IMR-90 (cell line): ENCODE measurements around the gene DCTN2. TPM values are rescaled to one million over a fixed set of nuclear protein-coding genes. Genes with fewer than 3 reads are reported as not detected.

ENCODE experiments used
- ATAC-seq: fragments of 200-7000 bp; cut with Tn5 transposase; 2 replicates; pipeline ENCODE4 v1.9.1; 2020; ENCODE audit warnings: low read depth, mild to moderate bottlenecking, moderate library complexity
- BruUV-seq: library from RNA; stranded (reverse); fragments of 400-500 nt; replicated peaks from 2 replicates; lab custom pipeline; 2021; lab: Mats Ljungman, UMichigan
- CTCF ChIA-PET: fragments of 300-600 bp; formaldehyde crosslinking; extraction: SDS; loops from one replicate; lab custom pipeline; 2021; ENCODE audit warnings: antibody characterized with exemption; lab: Yijun Ruan, JAX
- POLR2A ChIA-PET: fragments of 300-600 bp; sonication (Branson Sonifier 250); formaldehyde crosslinking; loops from one replicate; lab custom pipeline; 2022; ENCODE audit warnings: antibody characterized with exemption; ENCODE audit not compliant: unreplicated experiment; lab: Charles Lee
- DNase-seq: peaks from one replicate; pipeline ENCODE4 v3.0.0; 2013
- H2AFZ ChIP-seq: replicated peaks from 2 replicates; pipeline ENCODE3; 2013; ENCODE audit warnings: low read length, mild to moderate bottlenecking; ENCODE audit not compliant: poor library complexity
- H2AK5ac ChIP-seq: 2 replicates; pipeline ENCODE4 v1.6.1; 2013; ENCODE audit warnings: low read depth, low read length, inconsistent platforms
- H2AK9ac ChIP-seq: replicated peaks from 2 replicates; pipeline ENCODE3; 2013; ENCODE audit warnings: mild to moderate bottlenecking, low read depth, low read length, moderate library complexity; ENCODE audit not compliant: poor library complexity
- H2BK120ac ChIP-seq: 2 replicates; pipeline ENCODE4 v1.6.1; 2013; ENCODE audit warnings: low read depth, low read length, inconsistent platforms
- H2BK15ac ChIP-seq: 3 replicates; pipeline ENCODE4 v1.6.1; 2013; ENCODE audit warnings: low read depth, low read length, inconsistent platforms
- H2BK20ac ChIP-seq: 2 replicates; pipeline ENCODE4 v1.6.1; 2013; ENCODE audit warnings: low read depth, mild to moderate bottlenecking, inconsistent platforms, low read length, moderate library complexity
- H2BK5ac ChIP-seq: 2 replicates; pipeline ENCODE4 v1.6.1; 2013; ENCODE audit warnings: mild to moderate bottlenecking, low read depth, low read length, inconsistent platforms; ENCODE audit not compliant: poor library complexity, severe bottlenecking
- H3K14ac ChIP-seq: replicated peaks from 2 replicates; pipeline ENCODE4 v1.6.1; 2013; ENCODE audit warnings: low read depth, low read length, inconsistent platforms
- H3K18ac ChIP-seq: 2 replicates; pipeline ENCODE4 v1.6.1; 2013; ENCODE audit warnings: low read depth, low read length, control low read depth
- H3K23ac ChIP-seq: 2 replicates; pipeline ENCODE4 v1.6.1; 2013; ENCODE audit warnings: low read depth, low read length, inconsistent platforms
- H3K27ac ChIP-seq: 2 replicates; pipeline ENCODE4 v1.5.1; 2013; ENCODE audit warnings: mild to moderate bottlenecking, control low read depth, low read length; ENCODE audit not compliant: insufficient read depth
- H3K27me3 ChIP-seq: 2 replicates; pipeline ENCODE4 v1.6.1; 2013; ENCODE audit warnings: low read length; ENCODE audit not compliant: control insufficient read depth, insufficient read depth
- H3K36me3 ChIP-seq: 2 replicates; pipeline ENCODE4 v1.6.1; 2013; ENCODE audit warnings: low read length, mixed read lengths; ENCODE audit not compliant: control insufficient read depth, insufficient read depth
- H3K4ac ChIP-seq: 2 replicates; pipeline ENCODE4 v1.6.1; 2013; ENCODE audit warnings: low read depth, low read length, inconsistent platforms
- H3K4me1 ChIP-seq: 2 replicates; pipeline ENCODE4 v1.6.1; 2013; ENCODE audit warnings: low read length, mixed read lengths; ENCODE audit not compliant: control insufficient read depth, insufficient read depth
- H3K4me2 ChIP-seq: 2 replicates; pipeline ENCODE4 v1.6.1; 2013; ENCODE audit warnings: low read depth, mild to moderate bottlenecking, control low read depth, low read length, moderate library complexity
- H3K4me3 ChIP-seq: 2 replicates; pipeline ENCODE4 v1.5.1; 2013; ENCODE audit warnings: low read depth, mild to moderate bottlenecking, control low read depth, low read length, moderate library complexity; ENCODE audit not compliant: insufficient read depth
- H3K56ac ChIP-seq: 2 replicates; pipeline ENCODE4 v1.6.1; 2013; ENCODE audit warnings: low read length, inconsistent platforms; ENCODE audit not compliant: insufficient read depth; ENCODE audit errors: extremely low read depth
- H3K79me1 ChIP-seq, 2 experiments: 2 replicates each; pipeline ENCODE4 v1.6.1; 2013; ENCODE audit warnings: low read length in 2 of 2, inconsistent platforms in 1 of 2, low read depth in 1 of 2
- H3K9ac ChIP-seq: 2 replicates; pipeline ENCODE4 v1.6.1; 2013; ENCODE audit warnings: low read depth, low read length, control low read depth
- H3K9me1 ChIP-seq: 2 replicates; pipeline ENCODE4 v1.6.1; 2013; ENCODE audit warnings: low read length, inconsistent platforms; ENCODE audit not compliant: insufficient read depth
- H3K9me3 ChIP-seq: 2 replicates; pipeline ENCODE4 v1.6.1; 2013; ENCODE audit warnings: low read length; ENCODE audit not compliant: control insufficient read depth, insufficient read depth
- H4K20me1 ChIP-seq: 2 replicates; pipeline ENCODE4 v1.6.1; 2013; ENCODE audit warnings: low read length, inconsistent platforms; ENCODE audit not compliant: insufficient read depth
- H4K5ac ChIP-seq: 2 replicates; pipeline ENCODE4 v1.6.1; 2013; ENCODE audit warnings: mild to moderate bottlenecking, low read depth, low read length, control low read depth
- H4K8ac ChIP-seq, 2 experiments: 2 replicates each; pipeline ENCODE4 v1.6.1; 2013; ENCODE audit warnings: low read depth in 2 of 2, low read length in 2 of 2, control low read depth in 1 of 2, inconsistent platforms in 1 of 2
- H4K91ac ChIP-seq: 2 replicates; pipeline ENCODE4 v1.6.1; 2013; ENCODE audit warnings: low read depth, low read length, inconsistent platforms; ENCODE audit not compliant: insufficient read depth
- CEBPB ChIP-seq: IDR thresholded peaks from 2 replicates; pipeline ENCODE4 v1.6.1; 2012; ENCODE audit warnings: low read depth, low read length, improper control_type of control experiment
- ELK1 ChIP-seq: fragments of 150-350 bp; IDR thresholded peaks from 2 replicates; pipeline ENCODE4 v1.6.1; 2016; ENCODE audit warnings: low read depth, mild to moderate bottlenecking, low read length, moderate library complexity, borderline replicate concordance
- NFE2L2 ChIP-seq: fragments of 150-350 bp; IDR thresholded peaks from 2 replicates; pipeline ENCODE4 v1.6.1; 2016; ENCODE audit warnings: low read depth, mild to moderate bottlenecking, low read length
- WGBS, 2 experiments: methylation state at CpG; one replicate each; pipeline versions ENCODE4 v1.1.5 to v1.1.7; 2013; ENCODE audit warnings: missing lambda C conversion rate in 2 of 2; ENCODE audit not compliant: insufficient read length in 1 of 2; ENCODE audit errors: extremely low coverage in 2 of 2; 5-methylcytosine and 5-hydroxymethylcytosine counted together
- dilution Hi-C: fragments of 300-500 bp; cut with HindIII; formaldehyde crosslinking; loops from one replicate; pipeline ENCODE4 v1.14.3; 2018; ENCODE audit warnings: low sequenced_read_pairs; ENCODE audit not compliant: unreplicated experiment
- in situ Hi-C: fragments of 300-500 bp; cut with MboI; formaldehyde crosslinking; loops from 3 replicates; pipeline ENCODE4 v1.14.3; 2019; ENCODE audit warnings: low sequenced_read_pairs, inconsistent platforms, mixed read lengths
- intact Hi-C: fragments of 100-400 bp; cut with micrococcal nuclease; formaldehyde crosslinking; loops from 2 replicates; pipeline ENCODE4 v1.10.0; 2022
- polyA plus RNA-seq, 3 experiments: library from polyadenylated mRNA; depleted of rRNA; stranded (reverse); fragments of >200 nt; gene quantifications; 2 replicates each; pipeline ENCODE4 v1.2.3, GENCODE V29; 2012; ENCODE audit warnings: low replicate concordance in 1 of 3
- total RNA-seq: library from RNA; depleted of rRNA; stranded (reverse); fragments of >200 nt; gene quantifications from 2 replicates; pipeline ENCODE4 v1.2.3, GENCODE V29; 2012

DCTN2 gene
- total and polyA plus RNA-seq, 2 of the 4 experiments (the other 2 are of a cell fraction), result 125 to 130 TPM

GRCh38 chr12:57518176-57518919 lies 28.6 kb downstream of the DCTN2 start:
- peak overlapping the region; percentile 49 for H3K23ac ChIP-seq
- H3K14ac ChIP-seq, result peak overlapping the region; percentile 5; the same call in 1 of the 2 replicates
- H2BK120ac ChIP-seq, result no peak overlapping the region
- H2AK5ac ChIP-seq, result no peak overlapping the region
- H3K27ac ChIP-seq, result no peak overlapping the region
- no peak overlapping the region for H3K4ac ChIP-seq
- no peak overlapping the region for H3K18ac ChIP-seq
- peak overlapping the region; percentile 87 for H3K4me2 ChIP-seq
- no peak overlapping the region for H3K56ac ChIP-seq
- peak overlapping the region in 1 of 2 experiments; percentile 0; a peak in 1 of 4 replicates for H4K8ac ChIP-seq
- H4K5ac ChIP-seq, result no peak overlapping the region
- intact Hi-C loops, result no loop called here
- ChIA-PET POLR2A (no interaction called here), CTCF (no interaction called here)
- TF ChIP-seq ELK1 (no peak), NFE2L2 (no peak), CEBPB (0 out of 2 replicates have a peak, but pooled peaks have one; percentile 26)
- WGBS, 2 experiments, result 86% methylated on average over 1 of the region's 8 CpGs; no CpG with 5 or more reads in 1 of the 2 experiments
- DNase-seq, result no peak
- peaks cover 71% of the 10 kb centered on the region for H4K20me1 ChIP-seq
- peaks cover 6% of the 10 kb centered on the region; the same call in 1 of the 2 replicates for H3K9me1 ChIP-seq
- peaks cover 12% of the 10 kb centered on the region for H3K4me1 ChIP-seq
- in situ Hi-C loops, result no loop called here
- dilution Hi-C loops, result no loop called here
- H3K9me3 ChIP-seq, result no peaks in the 10 kb centered on the region
- no peak for ATAC-seq
- peaks cover 46% of the 10 kb centered on the region for H3K36me3 ChIP-seq
- H3K9ac ChIP-seq, result peak overlapping the region; percentile 100; the same call in 1 of the 2 replicates
- no peaks in the 10 kb centered on the region for H3K27me3 ChIP-seq
- H2BK15ac ChIP-seq, result no peak overlapping the region
- peak overlapping the region; percentile 95 for H3K4me3 ChIP-seq
- no peak overlapping the region for H2AK9ac ChIP-seq
- H4K91ac ChIP-seq, result no peak overlapping the region
- H2BK20ac ChIP-seq, result no peak overlapping the region
- no peak overlapping the region for H2AFZ ChIP-seq
- no TSS peak for BruUV-seq
- no peak overlapping the region for H2BK5ac ChIP-seq
- peaks cover 10 to 69% of the 10 kb centered on the region in 2 experiments for H3K79me1 ChIP-seq
